ENCODE results near the gene LSR.

- TF ChIP-seq CTCF (IDR thresholded peaks at IDR 0.05) (no peak), SIN3A (IDR thresholded peaks at IDR 0.05; ENCODE audit: borderline replicate concordance, insufficient read depth, low read depth, low read length) (no peak), POLR2AphosphoS5 (IDR thresholded peaks at IDR 0.05; ENCODE audit: low read depth, low read length) (no peak)
These were observed 60.9 kb downstream of the LSR start for GRCh38 chr19:35309481-35310279.

Data from Panc1 (cell line).